ENCODE results near the gene D2HGDH. TPM values are rescaled to one million over a fixed set of nuclear protein-coding genes. Genes with fewer than 3 reads are reported as not detected.
A peak's percentile ranks its signal among the peaks of the same experiment; 100 is the strongest.

The D2HGDH gene
- total and polyA plus RNA-seq, 2 of the 13 experiments (the other 11 are each of a cell fraction or from before 2014, with no cell fraction given) = 19.2 to 20.3 TPM

GRCh38 chr2:241734208-241734466 lies 293 bp upstream of the D2HGDH start (continued):
- TF ChIP-seq RERE (CRISPR knock-in tag; IDR thresholded peaks at IDR 0.05; ENCODE audit: low read depth) (no peak), ZNF652 (CRISPR knock-in tag; IDR thresholded peaks at IDR 0.05; ENCODE audit: borderline replicate concordance, low read depth) (no peak), FOXJ3 (CRISPR knock-in tag; IDR thresholded peaks at IDR 0.05; ENCODE audit: borderline replicate concordance) (no peak), SIN3B (IDR thresholded peaks at IDR 0.05; ENCODE audit: low read length) (no peak), HNF1A (IDR thresholded peaks at IDR 0.05; ENCODE audit: low read depth) (no peak), HNF1A (CRISPR knock-in tag; IDR thresholded peaks at IDR 0.05; ENCODE audit: borderline replicate concordance) (no peak), AHR (CRISPR knock-in tag; IDR thresholded peaks at IDR 0.05) (no peak), HES4 (CRISPR knock-in tag; IDR thresholded peaks at IDR 0.05; ENCODE audit: borderline replicate concordance) (no peak), NFIB (CRISPR knock-in tag; IDR thresholded peaks at IDR 0.05; ENCODE audit: borderline replicate concordance) (no peak), ZBTB34 (CRISPR knock-in tag; IDR thresholded peaks at IDR 0.05) (no peak), CREM (IDR thresholded peaks at IDR 0.05) (no peak), CREM (CRISPR knock-in tag; IDR thresholded peaks at IDR 0.05) (no peak), TEAD2 (CRISPR knock-in tag; IDR thresholded peaks at IDR 0.05) (no peak), ZNF639 (CRISPR knock-in tag; conservative IDR thresholded peaks at IDR 0.05) (no peak), TEAD3 (CRISPR knock-in tag; optimal IDR thresholded peaks at IDR 0.05; ENCODE audit: borderline replicate concordance) (peak; percentile 14), HOXA7 (CRISPR knock-in tag; IDR thresholded peaks at IDR 0.05) (no peak), ZBTB33 (CRISPR knock-in tag; IDR thresholded peaks at IDR 0.05) (no peak), SIX4 (CRISPR knock-in tag; IDR thresholded peaks at IDR 0.05) (no peak)

Data from HepG2 (cell line).